Erythroblast (primary cell): ENCODE data around the gene TIMP1.

Experiments used
- GATA1 ChIP-seq: IDR thresholded peaks from 2 replicates; pipeline ENCODE4 v1.6.1; 2011; ENCODE audit warnings: low read depth, mild to moderate bottlenecking, control low read depth, low read length, moderate library complexity
- POLR2A ChIP-seq: IDR thresholded peaks from 2 replicates; pipeline ENCODE4 v1.6.1; 2011; ENCODE audit warnings: mild to moderate bottlenecking, low read length

DNA sequence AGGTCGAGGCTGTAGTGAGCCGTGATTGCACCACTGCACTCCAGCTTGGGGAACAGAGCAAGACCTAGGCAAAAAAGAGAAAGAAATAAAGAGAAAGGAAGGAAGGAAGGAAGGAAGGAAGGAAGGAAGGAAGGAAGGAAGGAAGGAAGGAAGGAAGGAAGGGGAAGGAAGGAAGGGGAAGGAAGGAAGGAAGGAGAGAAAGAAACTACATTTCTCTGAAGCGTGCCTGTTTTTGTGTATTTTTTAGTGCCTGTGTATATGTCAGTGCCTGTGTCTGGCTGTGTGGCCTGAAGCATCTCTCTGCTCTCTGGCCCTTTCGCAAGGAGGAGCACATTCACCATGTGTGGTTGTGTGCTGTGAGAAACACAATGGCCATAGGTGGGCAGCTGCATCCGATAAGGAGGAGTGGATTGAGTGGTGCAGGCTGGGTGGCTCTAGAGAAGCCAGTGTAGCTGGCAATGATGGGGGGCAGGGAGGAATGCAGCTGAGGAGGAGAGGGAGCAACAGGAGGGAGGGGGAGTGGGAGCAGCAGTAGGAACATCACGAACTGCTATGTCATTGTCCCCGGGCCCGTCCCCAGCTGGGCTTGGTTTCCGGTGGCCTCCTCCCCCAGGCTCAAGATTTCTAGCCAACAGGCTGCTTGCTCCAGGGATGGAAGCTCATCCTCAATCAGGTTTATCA, 26.0 kb downstream of the TIMP1 start:
- TF ChIP-seq POLR2A: no peak
- TF ChIP-seq GATA1: no peak
